NCI-H187 (cell line): ENCODE measurements around the gene LOXHD1.

Source experiments
- DNase-seq, 2 experiments: peaks; one replicate each; lab custom pipeline; 2025; lab: John Stamatoyannopoulos, UW

Gene LOXHD1

DNA sequence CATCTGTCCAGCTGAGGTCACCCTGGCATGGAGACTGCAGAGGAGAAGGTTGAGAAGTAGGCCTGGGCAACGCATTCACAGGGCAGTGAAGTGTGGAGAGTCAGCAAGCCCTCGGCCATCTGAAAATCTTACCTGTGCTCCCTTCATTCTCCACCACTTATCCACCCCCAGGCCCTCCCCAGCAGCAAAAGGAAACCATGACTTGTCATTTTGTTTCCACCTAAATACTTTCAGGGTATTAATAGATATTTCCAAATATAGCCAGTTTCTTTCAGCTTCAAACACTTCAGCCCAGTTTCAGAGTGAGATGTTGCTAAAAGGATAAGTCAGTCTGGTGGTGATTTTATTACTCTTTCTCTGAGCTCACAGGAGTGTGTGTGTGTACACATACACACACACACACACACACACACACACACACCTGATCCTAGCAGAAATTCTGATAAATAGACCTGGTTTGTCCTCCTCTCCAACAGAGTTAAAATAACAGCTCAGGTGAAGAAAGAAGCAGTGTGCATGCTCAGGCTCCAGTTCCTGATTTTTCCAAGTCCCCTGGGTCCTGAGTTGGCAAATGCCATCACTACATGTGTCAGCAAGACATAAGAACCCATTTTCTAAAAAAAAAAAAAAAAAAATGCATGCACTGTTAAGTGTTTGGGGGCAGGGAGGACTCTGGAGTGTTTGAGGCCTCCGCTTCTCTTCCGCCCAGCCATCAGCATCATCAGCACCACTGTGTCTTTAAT lies 82.8 kb downstream of the LOXHD1 start:
- DNase-seq = no peak

GRCh38 chr18:46573156-46573555 lies 83.9 kb downstream of the LOXHD1 start:
- DNase-seq = no peak

GRCh38 chr18:46571756-46572155 lies 85.3 kb downstream of the LOXHD1 start:
- no peak for DNase-seq

- DNase-seq = no peak
These were observed 86.4 kb downstream of the LOXHD1 start for GRCh38 chr18:46570666-46571065.

DNA sequence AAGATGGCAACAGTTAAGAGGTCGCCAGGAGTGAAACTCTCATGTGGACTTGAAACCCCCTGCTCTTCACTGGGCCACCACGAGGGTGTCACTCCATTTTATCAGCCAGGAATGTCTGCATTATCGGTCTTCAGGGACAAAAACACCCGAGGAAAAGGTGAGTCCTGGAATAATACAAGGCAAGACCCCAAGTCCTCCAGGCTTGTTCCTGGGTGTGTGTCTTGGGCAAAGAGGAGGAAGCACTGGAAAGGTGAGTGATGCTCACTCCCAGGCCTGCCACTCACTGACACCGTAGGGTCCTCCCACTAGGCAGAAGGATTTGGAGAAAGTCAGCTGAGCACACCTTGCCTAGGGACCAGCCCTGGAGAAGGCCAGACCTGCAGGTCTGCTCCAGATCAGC lies 86.9 kb downstream of the LOXHD1 start:
- no peak for DNase-seq

DNA sequence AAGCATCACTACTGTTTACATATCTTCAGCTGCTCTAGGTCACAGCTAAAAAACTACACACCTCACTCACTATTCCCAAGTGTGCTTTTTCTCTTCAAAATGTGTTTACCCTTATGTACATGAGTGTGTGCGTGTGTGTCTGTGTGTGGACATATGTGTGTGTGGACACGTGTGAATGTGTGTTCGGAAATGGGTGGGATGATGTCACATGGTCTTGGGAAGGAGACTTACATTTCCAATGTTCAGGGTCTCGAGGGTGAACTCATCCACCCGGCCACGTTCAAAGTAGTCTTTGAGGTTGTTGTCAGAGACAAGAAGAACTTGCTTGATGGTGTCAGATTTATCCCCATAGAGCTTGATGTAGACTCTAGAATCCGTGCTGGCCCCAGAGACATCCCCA lies 87.8 kb downstream of the LOXHD1 start:
- no peak for DNase-seq

DNA sequence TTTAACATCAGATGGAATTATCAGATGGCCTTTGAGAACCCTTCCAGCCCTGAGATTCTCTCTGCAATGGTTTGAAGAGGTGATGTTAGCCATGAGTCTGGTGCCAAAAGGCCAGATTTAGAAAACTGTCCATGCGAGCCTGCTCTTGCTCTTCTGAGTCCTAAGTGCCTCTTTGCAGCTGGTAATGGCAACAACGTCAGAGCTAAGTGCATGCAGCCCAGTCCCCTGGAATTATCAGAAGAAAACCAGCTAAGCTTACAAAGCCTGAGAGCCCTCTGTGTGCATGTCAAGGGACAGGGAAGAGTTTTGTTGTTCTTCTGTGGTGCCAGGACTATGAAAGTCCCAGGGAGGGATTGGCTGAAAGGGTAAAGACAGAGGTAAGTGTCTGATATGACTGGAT lies 89.8 kb downstream of the LOXHD1 start:
- no peak for DNase-seq

DNA sequence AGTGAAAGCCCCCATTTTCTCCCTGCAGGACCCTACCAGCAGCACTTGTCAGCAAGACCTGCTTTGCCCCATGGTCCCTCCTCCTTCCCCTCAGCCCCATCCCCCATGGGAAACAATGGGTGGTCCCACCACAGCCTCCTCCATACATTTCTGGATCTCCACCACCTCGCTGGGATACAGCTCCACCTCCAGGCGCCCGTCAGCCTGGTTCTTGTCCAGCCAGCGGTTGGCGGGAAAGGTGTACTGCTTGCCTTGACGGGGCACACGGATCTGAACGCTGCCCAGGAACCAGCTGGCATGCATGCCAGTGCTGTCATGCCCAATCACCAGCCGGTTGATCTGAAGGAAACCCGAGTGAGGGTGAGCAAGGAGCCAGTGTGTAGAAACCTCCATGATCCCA lies 90.9 kb downstream of the LOXHD1 start:
- no peak for DNase-seq

DNA sequence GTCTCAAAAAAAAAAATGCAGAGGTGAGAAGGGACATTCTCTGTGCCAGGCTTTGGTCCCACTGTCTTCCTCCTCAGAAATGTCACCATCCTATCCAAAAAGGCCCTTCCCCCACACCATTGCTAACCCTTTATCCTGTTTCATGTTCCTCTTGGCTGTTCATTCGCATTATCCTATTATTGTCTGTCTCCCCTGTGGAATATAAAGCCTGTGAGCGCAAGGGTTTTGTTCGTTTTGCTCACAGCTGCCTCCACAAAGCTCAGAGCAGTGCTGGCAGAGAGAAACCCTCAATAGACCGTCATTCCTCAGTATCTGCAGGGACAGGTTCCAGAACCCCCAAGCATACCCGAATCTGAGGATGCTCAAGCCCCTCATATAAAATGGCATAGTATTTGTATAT lies 91.8 kb downstream of the LOXHD1 start:
- no peak for DNase-seq

GRCh38 chr18:46563317-46563716 lies 93.7 kb downstream of the LOXHD1 start:
- DNase-seq = no peak

- no peak for DNase-seq
These were observed 94.3 kb downstream of the LOXHD1 start for GRCh38 chr18:46562674-46563192.

DNA sequence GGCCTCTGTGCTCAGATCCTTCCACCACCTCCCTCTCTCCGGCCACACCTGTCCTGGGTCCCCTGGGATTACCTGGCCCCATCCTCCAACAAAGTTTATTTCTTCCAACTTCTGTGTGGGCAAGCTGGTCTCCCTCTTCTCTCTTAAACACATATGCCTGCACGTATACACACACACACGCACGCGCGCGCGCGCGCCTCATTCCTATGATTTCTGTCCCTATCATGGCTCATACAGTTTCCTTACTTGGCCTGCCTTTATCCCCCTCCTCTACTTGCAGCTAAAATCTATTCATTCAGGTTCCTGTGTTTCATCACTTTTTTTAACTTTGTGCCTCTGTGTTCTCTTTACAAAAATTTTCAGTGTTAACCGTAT lies 96.4 kb downstream of the LOXHD1 start:
- DNase-seq = no peak

- DNase-seq = no peak
These were observed 96.9 kb downstream of the LOXHD1 start for GRCh38 chr18:46559946-46560670.

GRCh38 chr18:46559296-46559695 lies 97.7 kb downstream of the LOXHD1 start:
- no peak for DNase-seq

DNA sequence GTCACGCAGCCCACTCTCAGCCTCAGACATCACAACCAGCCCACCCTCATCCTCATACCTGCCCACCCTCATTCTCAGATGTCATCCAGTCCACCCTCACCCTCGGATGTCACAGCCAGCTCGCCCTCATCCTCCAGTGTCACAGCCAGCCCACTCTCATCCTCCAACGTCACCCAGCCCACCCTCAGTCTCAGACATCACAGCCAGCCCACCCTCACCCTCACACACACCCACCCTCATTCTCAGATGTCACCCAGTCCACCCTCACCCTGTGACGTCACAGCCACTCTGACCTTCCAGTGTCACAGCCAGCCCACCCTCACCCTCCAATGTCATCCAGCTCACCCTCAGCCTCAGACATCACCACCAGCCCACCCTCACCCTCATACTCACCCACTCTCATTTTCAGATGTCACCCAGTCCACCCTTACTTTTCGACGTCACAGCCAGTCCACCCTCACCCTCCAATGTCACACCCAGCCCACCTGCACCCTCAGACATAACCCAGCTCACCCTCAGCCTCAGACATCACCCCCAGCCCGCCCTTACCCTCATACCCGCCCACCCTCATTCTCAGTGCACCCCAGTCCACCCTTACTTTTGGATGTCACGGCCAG lies 100.3 kb downstream of the LOXHD1 start:
- no peak for DNase-seq

DNA sequence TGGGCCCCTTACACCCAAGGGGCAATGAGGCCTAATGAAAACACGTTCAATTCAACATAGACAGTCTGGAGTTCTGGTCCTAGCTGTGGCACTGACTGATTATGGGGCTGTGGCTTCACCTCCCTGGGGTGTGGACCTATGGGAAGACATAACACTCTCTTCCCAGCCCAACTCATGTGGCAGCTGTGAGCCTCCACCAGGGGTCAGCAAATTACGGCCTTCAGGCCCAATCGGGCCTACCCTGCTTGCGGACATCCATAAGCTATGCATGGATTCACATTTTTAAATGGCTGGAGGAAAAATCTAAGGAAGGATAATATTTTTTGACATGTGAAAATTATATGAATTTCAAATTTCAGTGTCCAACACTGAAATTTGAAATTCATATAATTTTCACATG lies 101.3 kb downstream of the LOXHD1 start:
- no peak for DNase-seq

- no peak for DNase-seq
These were observed 101.8 kb downstream of the LOXHD1 start for GRCh38 chr18:46555213-46555612.

- DNase-seq = no peak
These were observed 102.5 kb downstream of the LOXHD1 start for GRCh38 chr18:46554406-46555080.

DNA sequence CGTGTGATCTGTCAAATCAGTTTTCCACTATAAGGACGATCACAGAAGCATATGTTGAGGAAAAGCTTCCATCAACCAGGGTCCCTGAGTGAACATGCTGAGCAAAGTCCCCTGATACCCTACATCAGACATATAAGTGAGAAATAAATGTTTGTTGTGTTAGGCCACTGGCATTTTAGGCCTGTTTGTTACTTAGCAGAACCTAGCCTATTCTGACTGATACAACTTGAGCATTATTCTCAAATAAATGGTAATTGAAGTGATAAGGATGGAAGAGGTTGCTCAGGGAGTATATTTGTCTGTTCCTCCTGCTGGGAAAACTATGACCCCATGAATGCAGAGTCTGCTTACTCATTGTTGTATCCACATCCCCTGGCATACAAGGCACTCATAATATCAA lies 106.4 kb downstream of the LOXHD1 start:
- no peak for DNase-seq

GRCh38 chr18:46547520-46547919 lies 109.5 kb downstream of the LOXHD1 start:
- DNase-seq = no peak

DNA sequence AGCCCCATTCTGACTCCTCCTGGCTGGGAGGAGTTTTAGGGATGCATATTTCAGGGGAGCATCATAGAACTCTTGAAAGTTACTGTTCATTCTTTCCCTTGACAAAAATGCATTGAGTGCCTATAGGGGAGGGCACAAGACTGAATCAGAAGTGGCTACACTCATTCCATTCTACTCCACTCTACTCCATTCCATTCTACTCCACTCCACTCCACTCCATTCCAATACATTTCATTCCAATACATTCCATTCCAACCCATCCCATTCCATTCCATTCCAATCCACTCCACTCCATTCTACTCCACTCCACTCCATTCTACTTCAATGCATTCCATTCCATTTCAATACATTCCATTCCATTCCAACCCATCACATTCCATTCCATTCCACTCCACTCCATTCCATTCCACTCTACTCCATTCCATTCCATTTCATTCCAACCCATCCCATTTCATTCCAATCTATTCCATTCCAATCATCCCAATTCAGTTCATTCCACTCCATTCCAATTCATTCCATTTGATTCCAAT lies 110.8 kb downstream of the LOXHD1 start:
- DNase-seq = no peak

DNA sequence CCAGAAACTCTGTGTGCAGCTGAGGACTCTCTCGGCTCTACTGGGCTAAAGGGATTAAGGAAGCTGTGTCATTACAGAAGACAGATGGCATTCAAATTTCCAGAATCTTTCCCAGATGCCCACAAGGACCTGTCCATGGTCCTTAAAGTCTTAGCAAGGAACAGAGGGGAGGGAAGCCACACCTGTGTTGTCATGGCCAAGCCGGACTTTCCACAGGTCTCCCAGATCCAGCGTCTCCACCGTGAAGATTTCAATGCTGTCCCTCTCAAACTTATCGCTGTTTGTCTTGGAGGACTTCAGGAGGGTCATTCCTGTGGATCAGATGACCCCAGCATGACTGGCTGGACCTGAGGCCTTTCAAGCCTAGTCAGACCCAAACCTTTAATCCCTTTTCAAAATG lies 114.5 kb downstream of the LOXHD1 start:
- DNase-seq = no peak
